HG02981 (cell line): ENCODE measurements around the gene PTGR1.
A peak's percentile ranks its signal among the peaks of the same experiment; 100 is the strongest.
"Not testable (repeated sequence)": the region's sequence is repeated elsewhere in the genome, so short reads cannot be mapped to it uniquely, and the experiment has no call there.

Experiments used
- ATAC-seq: cut with Tn5 transposase; IDR thresholded peaks from one replicate; pipeline ENCODE4 v1.9.1; 2021; ENCODE audit warnings: mild to moderate bottlenecking, moderate library complexity; ENCODE audit not compliant: unreplicated experiment

The PTGR1 gene

GRCh38 chr9:111599092-111599954 is at the start of gene PTGR1:
Gene PTGR1 (minus strand): TSS chr9:111599647. CDS start chr9:111597422, 2,225 bp downstream.
- no peak for ATAC-seq

DNA sequence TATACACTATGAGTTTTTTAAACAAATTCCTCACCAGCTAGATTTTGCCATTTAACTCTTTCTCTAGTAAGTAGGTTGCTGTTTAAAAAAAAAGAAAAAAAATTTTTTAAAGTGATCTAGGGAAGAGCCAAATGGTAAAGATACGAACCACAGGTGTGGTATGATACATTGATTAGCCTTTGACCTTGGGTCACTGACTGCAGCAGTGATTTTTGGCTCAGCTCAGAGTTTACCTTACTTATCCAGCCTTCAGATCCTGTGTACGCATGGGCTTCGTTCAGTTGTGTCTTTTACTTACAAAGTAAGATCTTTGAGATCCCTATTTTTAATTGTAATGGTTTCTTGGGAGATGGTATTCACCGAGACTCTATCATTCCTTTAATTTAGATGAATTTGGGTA is 49.6 kb upstream of the PTGR1 start:
- ATAC-seq: no peak

DNA sequence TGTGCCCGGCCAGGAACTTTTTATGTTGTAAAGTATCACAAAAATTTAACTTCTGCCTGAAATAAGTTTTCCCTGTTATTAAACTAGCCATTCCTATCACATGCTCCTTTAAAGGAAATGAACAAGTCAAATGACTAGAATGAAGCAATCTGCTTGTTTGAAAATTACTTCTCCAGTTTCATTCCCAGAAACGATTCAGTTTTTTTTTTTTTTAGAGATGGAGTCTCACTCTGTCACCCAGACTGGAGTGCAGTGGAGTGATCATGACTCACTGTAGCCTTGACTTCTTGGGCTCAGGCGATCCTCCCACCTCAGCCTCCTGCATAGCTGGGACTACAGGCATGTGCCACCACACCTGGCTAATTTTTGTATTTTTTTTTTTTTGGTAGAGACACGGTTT is 48.6 kb upstream of the PTGR1 start:
- ATAC-seq: no peak

DNA sequence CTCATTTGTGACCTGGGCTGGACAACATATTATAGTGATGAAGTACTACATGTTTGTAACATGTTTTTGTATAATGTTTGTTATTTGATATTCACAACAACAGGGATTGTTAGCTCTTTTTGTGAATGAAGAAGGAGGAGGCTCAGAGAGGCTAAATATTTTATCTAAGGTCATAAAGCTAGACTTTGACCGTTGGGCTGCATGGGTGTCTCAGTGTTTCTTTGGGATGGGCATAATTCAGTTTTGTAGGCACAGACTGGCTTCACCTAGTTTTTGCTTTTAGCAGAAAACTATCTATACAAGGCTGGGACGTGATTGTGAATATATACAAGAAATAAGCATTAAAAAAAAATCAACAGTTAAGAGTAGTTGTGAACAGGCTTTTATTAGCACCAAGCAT is 47.0 kb upstream of the PTGR1 start:
- no peak for ATAC-seq

- no peak for ATAC-seq
These were observed 46.4 kb upstream of the PTGR1 start for GRCh38 chr9:111645806-111646205.

GRCh38 chr9:111644195-111644772 is 44.8 kb upstream of the PTGR1 start:
- no peak for ATAC-seq

DNA sequence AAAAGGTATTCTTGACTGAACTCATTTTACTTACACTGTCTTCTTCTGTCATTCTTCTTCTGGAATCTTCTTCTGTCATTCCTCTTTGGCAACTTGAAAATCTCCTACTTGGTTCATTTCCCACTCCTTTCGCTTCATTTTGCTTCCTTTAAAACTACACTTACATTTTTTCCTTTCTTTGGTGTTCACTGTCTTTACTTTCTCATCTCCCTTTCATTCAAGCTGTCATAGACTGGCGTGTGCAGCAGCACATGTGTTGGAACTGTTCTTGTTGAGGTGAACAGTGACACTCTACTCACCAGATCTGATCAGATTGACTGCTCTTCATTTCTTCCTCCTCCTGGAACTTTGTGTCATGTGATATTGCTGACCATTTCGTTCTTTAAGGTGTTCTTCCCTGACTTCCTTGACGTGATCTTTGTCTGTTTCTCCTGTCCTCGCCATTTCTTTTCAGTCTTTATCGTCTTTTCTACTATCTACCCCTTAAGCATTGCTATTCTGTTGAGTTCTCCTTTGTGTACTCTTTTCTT is 38.0 kb upstream of the PTGR1 start:
- ATAC-seq: no peak

DNA sequence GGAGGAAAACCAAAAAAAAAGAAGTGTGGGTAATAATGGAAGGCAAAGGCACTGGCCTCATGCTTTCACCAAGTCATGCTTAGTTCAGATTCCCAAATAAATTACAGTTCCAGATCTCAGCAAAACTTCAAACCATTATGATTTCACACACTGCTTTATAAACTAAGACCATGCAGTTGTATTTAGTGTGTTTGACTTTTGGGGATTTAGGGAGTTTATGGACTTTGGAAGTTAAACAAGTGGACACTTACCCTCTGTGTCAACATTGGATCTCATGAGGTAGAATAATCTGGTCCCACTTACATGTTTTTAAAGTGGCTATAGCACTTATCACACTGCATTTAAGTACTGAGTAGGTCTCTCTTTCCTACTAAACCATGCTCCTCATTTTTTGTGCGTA is 35.4 kb upstream of the PTGR1 start:
- ATAC-seq: no peak

DNA sequence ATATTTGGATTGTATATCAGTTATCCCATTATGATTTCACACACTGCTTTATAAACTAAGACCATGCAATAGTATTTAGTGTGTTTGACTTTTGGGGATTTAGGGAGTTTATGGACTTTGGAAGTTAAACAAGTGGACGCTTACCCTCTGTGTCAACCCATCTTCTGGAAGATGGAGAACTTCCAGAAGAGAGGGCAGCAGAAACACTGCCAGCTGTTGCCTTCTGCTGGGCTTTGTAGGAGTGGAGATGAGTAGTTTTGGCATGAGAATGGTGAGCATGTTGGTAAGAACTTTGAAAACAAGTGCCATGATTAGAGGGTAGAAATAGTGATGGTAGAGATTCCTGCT is 33.9 kb upstream of the PTGR1 start:
- no peak for ATAC-seq

GRCh38 chr9:111632695-111633388 is 33.4 kb upstream of the PTGR1 start:
- no peak for ATAC-seq

DNA sequence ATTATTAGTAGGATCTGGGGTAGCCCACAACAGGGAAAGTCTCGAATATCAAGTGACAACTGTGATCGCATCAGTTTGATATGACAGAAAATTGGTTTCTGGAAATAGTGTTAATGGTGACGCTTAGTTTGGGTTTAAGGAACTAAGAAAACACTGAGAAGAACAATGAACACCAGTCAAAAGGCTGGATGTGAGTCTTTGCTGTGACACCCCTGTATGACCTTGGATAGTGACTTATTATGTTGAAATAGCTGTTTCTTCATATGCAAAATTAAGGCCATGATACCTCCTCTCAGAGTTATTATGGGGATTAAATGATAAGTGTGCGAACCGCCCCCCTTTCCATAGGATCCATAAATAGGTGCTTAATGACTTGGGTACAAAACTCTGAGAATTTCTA is 32.6 kb upstream of the PTGR1 start:
- no peak for ATAC-seq

DNA sequence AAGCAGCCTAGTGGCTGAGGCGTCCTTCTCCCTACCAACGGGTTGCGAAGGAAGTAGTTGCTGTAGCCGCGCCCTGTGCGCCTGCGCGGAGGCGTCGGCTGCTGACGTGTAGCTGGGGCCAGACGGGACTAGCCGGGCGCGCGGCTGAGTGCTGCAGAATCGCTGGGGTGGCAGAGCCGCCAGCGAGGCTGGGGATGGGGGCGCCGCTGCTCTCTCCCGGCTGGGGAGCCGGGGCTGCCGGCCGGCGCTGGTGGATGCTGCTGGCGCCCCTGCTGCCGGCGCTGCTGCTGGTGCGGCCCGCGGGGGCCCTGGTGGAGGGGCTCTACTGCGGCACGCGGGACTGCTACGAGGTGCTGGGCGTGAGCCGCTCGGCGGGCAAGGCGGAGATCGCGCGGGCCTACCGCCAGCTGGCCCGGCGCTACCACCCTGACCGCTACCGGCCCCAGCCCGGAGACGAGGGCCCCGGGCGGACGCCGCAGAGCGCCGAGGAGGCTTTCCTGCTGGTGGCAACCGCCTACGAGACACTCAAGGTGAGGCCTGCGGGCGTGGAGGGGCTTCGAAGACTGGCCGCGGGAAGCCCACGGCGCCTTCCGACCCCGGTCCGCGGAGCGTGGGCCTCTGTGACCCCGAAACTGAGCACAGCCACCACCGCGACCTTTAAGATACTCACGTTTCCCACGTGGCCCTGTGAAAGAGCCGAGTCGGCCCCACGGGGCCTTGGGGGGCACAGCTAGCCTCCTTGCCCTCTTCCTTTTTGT is 31.9 kb upstream of the PTGR1 start, which contains the start of gene DNAJC25:
Gene DNAJC25, plus strand, starts transcription at position 121 of the 758 bp plus-strand sequence. Its CDS starts 74 bp downstream, at position 195.
- peak; percentile 97 for ATAC-seq

DNA sequence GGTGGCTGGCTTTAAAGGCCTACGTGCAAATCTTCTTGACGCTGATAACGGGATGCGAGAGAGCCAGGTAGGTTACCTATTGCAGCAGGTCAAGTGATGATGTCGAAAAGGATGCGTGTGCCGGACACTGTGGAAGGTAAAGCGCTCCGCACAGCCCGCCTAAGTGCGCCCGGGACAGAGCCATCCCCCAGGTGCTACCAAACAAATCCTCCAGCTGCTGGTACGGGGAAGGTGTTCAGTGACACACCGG is 31.4 kb upstream of the PTGR1 start:
- no peak for ATAC-seq

GRCh38 chr9:111630182-111630963 is 30.9 kb upstream of the PTGR1 start:
- peak; percentile 9 for ATAC-seq

DNA sequence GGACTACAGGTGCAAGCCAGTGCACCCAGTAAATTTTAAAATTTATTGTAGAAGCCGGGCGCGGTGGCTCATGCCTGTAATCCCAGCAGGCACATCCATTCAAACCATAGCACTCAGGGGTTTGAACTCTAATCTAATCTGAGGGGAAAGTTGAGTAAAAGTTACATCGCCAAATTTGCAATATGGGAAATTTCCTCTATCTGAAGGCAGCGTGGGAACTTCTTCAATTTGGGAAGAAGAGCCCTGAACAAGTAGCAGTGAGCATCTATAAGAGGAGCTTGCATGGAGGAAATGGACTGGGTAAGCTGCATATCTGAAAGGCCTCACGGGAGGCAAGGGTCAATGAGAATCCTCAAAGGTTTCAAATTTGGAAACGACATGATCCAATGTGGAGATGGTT is 29.0 kb upstream of the PTGR1 start:
- no peak for ATAC-seq

DNA sequence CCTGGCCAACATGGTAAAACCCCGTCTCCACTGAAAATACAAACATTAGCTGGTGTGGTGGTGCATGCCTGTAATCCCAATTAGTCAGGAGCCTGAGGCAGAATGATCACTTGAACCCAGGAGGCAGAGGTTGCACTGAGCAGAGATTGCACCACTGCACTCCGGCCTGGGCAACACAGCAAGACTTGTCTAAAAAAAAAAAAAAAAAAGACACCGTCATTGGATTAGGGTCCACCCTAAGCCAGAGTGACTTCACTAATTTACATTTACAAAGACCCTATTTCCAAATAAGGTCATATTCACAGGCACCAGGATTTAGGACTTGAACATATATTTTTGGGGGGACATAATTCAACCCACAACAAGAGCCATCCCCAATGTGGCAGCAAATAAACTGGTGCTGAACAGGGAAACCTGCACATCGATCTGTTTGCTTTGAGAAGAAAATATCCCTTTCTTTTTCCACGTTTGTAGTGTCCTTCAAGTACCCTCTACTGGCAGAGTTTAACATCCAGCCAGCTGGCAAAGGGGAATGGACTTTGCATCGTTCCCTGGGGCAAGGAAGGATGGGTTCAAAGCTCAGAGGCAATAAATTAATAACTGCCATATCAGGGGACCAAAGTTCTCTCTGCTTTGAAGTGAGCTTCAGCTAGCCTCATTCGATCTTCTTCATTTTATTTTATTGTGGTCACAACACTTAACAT is 28.0 kb upstream of the PTGR1 start:
- no peak for ATAC-seq

DNA sequence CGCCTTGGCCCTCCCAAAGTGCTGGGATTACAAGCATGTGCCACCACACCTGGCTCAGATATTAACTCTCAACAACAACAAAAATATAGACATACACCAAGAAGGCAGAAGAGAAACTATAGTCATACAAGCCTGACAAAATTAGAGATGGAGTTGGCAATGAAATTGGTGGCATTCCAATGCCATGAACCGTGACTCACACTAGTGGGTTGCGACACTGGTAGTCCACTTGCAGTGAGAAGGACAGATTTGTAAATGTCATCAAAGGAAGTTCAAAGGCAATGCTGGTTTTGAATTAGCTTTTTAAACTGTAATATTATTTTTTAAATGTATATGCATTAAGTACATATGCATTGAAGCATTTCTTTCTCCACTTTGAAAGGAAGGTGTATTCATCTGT is 23.2 kb upstream of the PTGR1 start:
- no peak for ATAC-seq

- ATAC-seq: peak; percentile 78
These were observed 22.5 kb upstream of the PTGR1 start for GRCh38 chr9:111621895-111622480.

DNA sequence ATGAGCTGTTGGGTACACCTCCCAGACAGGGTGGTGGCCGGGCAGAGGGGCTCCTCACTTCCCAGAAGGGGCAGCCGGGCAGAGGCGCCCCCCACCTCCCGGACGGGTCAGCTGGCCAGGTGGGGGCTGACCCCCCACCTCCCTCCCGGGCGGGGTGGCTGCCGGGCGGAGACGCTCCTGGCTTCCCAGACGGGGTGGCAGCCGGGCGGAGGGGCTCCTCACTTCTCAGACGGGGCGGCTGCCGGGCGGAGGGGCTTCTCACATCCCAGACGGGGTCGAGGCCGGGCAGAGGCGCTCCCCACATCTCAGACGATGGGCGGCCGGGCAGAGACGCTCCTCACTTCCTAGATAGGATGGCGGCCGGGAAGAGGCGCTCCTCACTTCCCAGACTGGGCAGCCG is 17.9 kb upstream of the PTGR1 start:
- ATAC-seq: not testable (repeated sequence)
